HCT116 (cell line): ENCODE results near the gene VASN. TPM values are rescaled to one million over a fixed set of nuclear protein-coding genes. Genes with fewer than 3 reads are reported as not detected.

Source experiments
- ATAC-seq: fragments of 200-7000 bp; cut with Tn5 transposase; 2 replicates; pipeline ENCODE4 v1.9.1; 2020; ENCODE audit warnings: mild to moderate bottlenecking, moderate library complexity
- BruUV-seq: library from RNA; stranded (reverse); fragments of 400-500 nt; replicated peaks from 2 replicates; lab custom pipeline; 2021; lab: Mats Ljungman, UMichigan
- CTCF ChIA-PET: fragments of 300-600 bp; sonication (Branson Sonifier 250); formaldehyde crosslinking; loops from one replicate; lab custom pipeline; 2021; ENCODE audit warnings: antibody characterized with exemption; lab: Charles Lee
- POLR2A ChIA-PET: fragments of 300-600, 350-600 bp; sonication (Branson Sonifier 250); formaldehyde crosslinking; loops from one replicate; lab custom pipeline; 2021; ENCODE audit warnings: antibody characterized with exemption; lab: Charles Lee
- RAD21 ChIA-PET, 2 experiments: fragments of 300-600 bp; sonication (Branson Sonifier 250); formaldehyde crosslinking; loops; one replicate each; lab custom pipeline; 2023; ENCODE audit warnings: low total read pairs in 2 of 2; ENCODE audit not compliant: uncharacterized antibody in 2 of 2, unreplicated experiment in 2 of 2, low non-redundant PET in 1 of 2; lab: Charles Lee
- DNase-seq: peaks from one replicate; pipeline ENCODE4 v3.0.0-alpha.2; 2010; ENCODE audit warnings: low read depth, low spot score
- H2AFZ ChIP-seq: fragments of 200-600 bp; shearing (Covaris generic), sonication (generic); 2 replicates; pipeline ENCODE4 v1.6.1; 2017; ENCODE audit warnings: low read depth, mixed run types, mixed read lengths, antibody characterized with exemption, low read length; ENCODE audit not compliant: poor library complexity, severe bottlenecking
- H3K27ac ChIP-seq: 2 replicates; pipeline ENCODE4 v1.5.1; 2012; ENCODE audit warnings: low read depth, low read length
- H3K27me3 ChIP-seq: fragments of 200-600 bp; sonication (generic); 2 replicates; pipeline ENCODE4 v1.6.1; 2016; ENCODE audit warnings: mixed run types, low read length, mixed read lengths; ENCODE audit not compliant: insufficient read depth
- H3K36me3 ChIP-seq, 2 experiments: fragments of 200-500 bp in 1 of 2; fragments of 200-600 bp in 1 of 2; sonication (Bioruptor generic) in 1 of 2; sonication (generic) in 1 of 2; 2 replicates each; pipeline versions ENCODE4 v1.5.1 to v1.6.1; 2014 to 2016; ENCODE audit warnings: low read length in 2 of 2, inconsistent platforms in 1 of 2, mixed read lengths in 1 of 2, mixed run types in 1 of 2; ENCODE audit not compliant: insufficient read depth in 2 of 2, control insufficient read depth in 1 of 2
- H3K4me1 ChIP-seq, 2 experiments: fragments of 200-600 bp in 1 of 2; sonication (generic) in 1 of 2; 2 replicates each; pipeline versions ENCODE4 v1.5.1 to v1.6.1; 2012 to 2017; ENCODE audit warnings: low read length in 2 of 2, inconsistent platforms in 1 of 2, mild to moderate bottlenecking in 1 of 2, mixed read lengths in 1 of 2, mixed run types in 1 of 2, moderate library complexity in 1 of 2; ENCODE audit not compliant: insufficient read depth in 2 of 2, control insufficient read depth in 1 of 2
- H3K4me2 ChIP-seq: fragments of 200-600 bp; sonication (generic); 2 replicates; pipeline ENCODE4 v1.6.1; 2017; ENCODE audit warnings: mixed run types, low read length, mixed read lengths
- H3K4me3 ChIP-seq, 2 experiments: fragments of 200-600 bp in 1 of 2; sonication (generic) in 1 of 2; replicated peaks in 1 of 2; 2 replicates each; pipeline ENCODE4 v1.5.1; 2011 to 2016; ENCODE audit warnings: low read length in 2 of 2, control low read depth in 1 of 2, low read depth in 1 of 2, mild to moderate bottlenecking in 1 of 2, mixed read lengths in 1 of 2, mixed run types in 1 of 2
- H3K79me2 ChIP-seq: fragments of 200-600 bp; sonication (generic); 2 replicates; pipeline ENCODE4 v1.6.1; 2017; ENCODE audit warnings: mild to moderate bottlenecking, mixed run types, low read length, moderate library complexity, mixed read lengths; ENCODE audit not compliant: insufficient read depth
- H3K9ac ChIP-seq: fragments of 200-600 bp; sonication (generic); 2 replicates; pipeline ENCODE4 v1.6.1; 2016; ENCODE audit warnings: low read length, mixed read lengths
- H3K9me2 ChIP-seq: fragments of 200-600 bp; sonication (generic), shearing (Covaris generic); 2 replicates; pipeline ENCODE4 v1.6.1; 2017; ENCODE audit warnings: mixed run types, mild to moderate bottlenecking, moderate library complexity; ENCODE audit not compliant: insufficient read depth
- H3K9me3 ChIP-seq, 2 experiments: fragments of 200-500 bp in 1 of 2; fragments of 200-600 bp in 1 of 2; sonication (Bioruptor generic) in 1 of 2; sonication (generic) in 1 of 2; 2 replicates each; pipeline ENCODE4 v1.6.1; 2014 to 2017; ENCODE audit warnings: low read length in 2 of 2, mixed read lengths in 2 of 2, inconsistent platforms in 1 of 2, low read depth in 1 of 2, mild to moderate bottlenecking in 1 of 2, mixed run types in 1 of 2, moderate library complexity in 1 of 2; ENCODE audit not compliant: control insufficient read depth in 1 of 2, insufficient read depth in 1 of 2
- H4K20me1 ChIP-seq: fragments of 200-600 bp; sonication (generic), shearing (Covaris generic); 2 replicates; pipeline ENCODE4 v1.6.1; 2017; ENCODE audit warnings: mixed run types, mild to moderate bottlenecking, moderate library complexity; ENCODE audit not compliant: insufficient read depth
- ATF3 ChIP-seq: IDR thresholded peaks from 2 replicates; pipeline ENCODE4 v1.6.1; 2012
- CBX3 ChIP-seq: IDR thresholded peaks from 2 replicates; pipeline ENCODE4 v1.6.1; 2012; ENCODE audit warnings: low read depth
- CTCF ChIP-seq, 3 experiments: fragments of 200-600 bp in 1 of 3; sonication (generic) in 1 of 3; IDR thresholded peaks in 2 of 3; conservative IDR thresholded peaks in 1 of 3; 2 replicates each; pipeline ENCODE4 v1.5.1; 2012 to 2017; ENCODE audit warnings: low read depth in 2 of 3, low read length in 2 of 3, antibody characterized with exemption in 1 of 3, borderline replicate concordance in 1 of 3, control low read depth in 1 of 3, mild to moderate bottlenecking in 1 of 3, mixed read lengths in 1 of 3, mixed run types in 1 of 3, moderate library complexity in 1 of 3; ENCODE audit not compliant: insufficient read depth in 1 of 3
- MAX ChIP-seq: IDR thresholded peaks from 2 replicates; pipeline ENCODE4 v1.6.1; 2012
- POLR2A ChIP-seq: IDR thresholded peaks from 2 replicates; pipeline ENCODE4 v1.7.0; 2011; ENCODE audit warnings: borderline replicate concordance; ENCODE audit not compliant: insufficient read depth, insufficient read length; ENCODE audit errors: extremely low read depth
- YY1 ChIP-seq: IDR thresholded peaks from 2 replicates; pipeline ENCODE4 v1.6.1; 2011; ENCODE audit warnings: low read length, low read depth, moderate library complexity, mild to moderate bottlenecking; ENCODE audit not compliant: insufficient replicate concordance; ENCODE audit errors: extremely low read depth
- ZBTB33 ChIP-seq: IDR thresholded peaks from 2 replicates; pipeline ENCODE4 v1.6.1; 2011; ENCODE audit warnings: mild to moderate bottlenecking, low read length, moderate library complexity; ENCODE audit not compliant: insufficient replicate concordance; ENCODE audit errors: extremely low read depth
- ZFX ChIP-seq: fragments of 450-650 bp; IDR thresholded peaks from 2 replicates; pipeline ENCODE4 v1.6.1; 2017
- intact Hi-C: fragments of 100-400 bp; cut with micrococcal nuclease; formaldehyde crosslinking; loops from 2 replicates; pipeline ENCODE4 v1.10.0; 2022
- total RNA-seq: library from RNA; stranded (reverse); gene quantifications from one replicate; pipeline ENCODE4 v1.2.1, GENCODE V29; 2021; ENCODE audit not compliant: unreplicated experiment

VASN gene
- total RNA-seq, 1 experiment from 2014 or later = 6.3 TPM

GRCh38 chr16:4339909-4340308, 31.7 kb upstream of the VASN start:
- BruUV-seq = no TSS peak
- Histone ChIP-seq H3K36me3 (peaks cover 7 to 24% of the 10 kb centered on the region in 2 experiments; a peak in 2 of 4 replicates), H3K4me2 (no peak overlapping the region), H3K9ac (no peak overlapping the region), H3K4me3 (no peak overlapping the region), H3K9me3 (no peaks in the 10 kb centered on the region), H3K79me2 (peaks cover 50% of the 10 kb centered on the region), H3K9me2 (no peaks in the 10 kb centered on the region), H3K27ac (no peak overlapping the region; the same call in 1 of the 2 replicates), H3K27me3 (no peaks in the 10 kb centered on the region), H3K4me1 (no peaks in the 10 kb centered on the region), H2AFZ (no peak overlapping the region), H4K20me1 (peaks cover 3% of the 10 kb centered on the region; the same call in 1 of the 2 replicates)
- ATAC-seq (no peak), DNase-seq (no peak)
- TF ChIP-seq MAX = no peak
- TF ChIP-seq CBX3 = no peak
- no peak for TF ChIP-seq ZBTB33
- no peak for TF ChIP-seq ZFX
- TF ChIP-seq CTCF (IDR thresholded peaks at IDR 0.05 in 2 of 3, conservative IDR thresholded peaks at IDR 0.05 in 1 of 3; ENCODE audit: borderline replicate concordance in 1 of 3, insufficient read depth in 1 of 3, low read depth in 2 of 3, low read length in 2 of 3) = no peak
- no peak for TF ChIP-seq YY1
- TF ChIP-seq POLR2A = no peak
- TF ChIP-seq ATF3 = no peak
- RAD21 ChIA-PET = no interaction called here
- CTCF ChIA-PET = no interaction called here
- intact Hi-C loops = no loop called here
- POLR2A ChIA-PET = no interaction called here
